ENCODE results near the gene TNPO2.
A peak's percentile ranks its signal among the peaks of the same experiment; 100 is the strongest.

TNPO2 gene

GRCh38 chr19:12665281-12665573, 58.5 kb downstream of the TNPO2 start:
- Histone ChIP-seq H3K9ac (ENCODE audit: low read depth, low read length, poor library complexity, severe bottlenecking) (peak overlapping the region; percentile 86), H3K9me2 (replicated peaks; ENCODE audit: low read depth, low read length) (no peaks in the 10 kb centered on the region), H3K9me3 (ENCODE audit: insufficient read depth, low read depth, low read length) (no peaks in the 10 kb centered on the region), H3K36me3 (ENCODE audit: insufficient read depth, low read length) (peaks cover 4% of the 10 kb centered on the region; the same call in 1 of the 2 replicates), H4K20me1 (ENCODE audit: insufficient read depth, low read length, poor library complexity, severe bottlenecking) (peaks cover 13% of the 10 kb centered on the region), H3K4me3 (ENCODE audit: low read length, poor library complexity, severe bottlenecking) (no peak overlapping the region), H2AFZ (ENCODE audit: low read length) (no peak overlapping the region), H3F3A (ENCODE audit: low read depth) (no peaks in the 10 kb centered on the region), H3K4me2 (ENCODE audit: low read depth, low read length, poor library complexity, severe bottlenecking) (peak overlapping the region; percentile 90), H3K4me1 (ENCODE audit: insufficient read depth, low read length, poor library complexity, severe bottlenecking) (peaks cover 25% of the 10 kb centered on the region), H3K27me3 (ENCODE audit: insufficient read depth, low read length, poor library complexity, severe bottlenecking) (no peaks in the 10 kb centered on the region), H3K79me2 (ENCODE audit: insufficient read depth, low read length) (peaks cover 32% of the 10 kb centered on the region)
- TF ChIP-seq CTCF (conservative IDR thresholded peaks at IDR 0.05; ENCODE audit: low read length) (no peak), EZH2phosphoT487 (IDR thresholded peaks at IDR 0.05; ENCODE audit: borderline replicate concordance) (no peak)

GRCh38 chr19:12664406-12665280, 59.1 kb downstream of the TNPO2 start:
- Histone ChIP-seq H3K27me3 (ENCODE audit: insufficient read depth, low read length, poor library complexity, severe bottlenecking) (no peaks in the 10 kb centered on the region), H4K20me1 (ENCODE audit: insufficient read depth, low read length, poor library complexity, severe bottlenecking) (peaks cover 13% of the 10 kb centered on the region), H3K79me2 (ENCODE audit: insufficient read depth, low read length) (peaks cover 27% of the 10 kb centered on the region), H3K4me3 (ENCODE audit: low read length, poor library complexity, severe bottlenecking) (no peak overlapping the region), H3K9me2 (replicated peaks; ENCODE audit: low read depth, low read length) (no peaks in the 10 kb centered on the region), H3K36me3 (ENCODE audit: insufficient read depth, low read length) (peaks cover 4% of the 10 kb centered on the region; the same call in 1 of the 2 replicates), H3K9me3 (ENCODE audit: insufficient read depth, low read depth, low read length) (no peaks in the 10 kb centered on the region), H2AFZ (ENCODE audit: low read length) (no peak overlapping the region), H3K4me1 (ENCODE audit: insufficient read depth, low read length, poor library complexity, severe bottlenecking) (peaks cover 25% of the 10 kb centered on the region), H3K9ac (ENCODE audit: low read depth, low read length, poor library complexity, severe bottlenecking) (no peak overlapping the region), H3F3A (ENCODE audit: low read depth) (no peaks in the 10 kb centered on the region), H3K4me2 (ENCODE audit: low read depth, low read length, poor library complexity, severe bottlenecking) (no peak overlapping the region)
- TF ChIP-seq CTCF (conservative IDR thresholded peaks at IDR 0.05; ENCODE audit: low read length), result no peak
- TF ChIP-seq EZH2phosphoT487 (IDR thresholded peaks at IDR 0.05; ENCODE audit: borderline replicate concordance), result no peak

- Histone ChIP-seq H3F3A (ENCODE audit: low read depth) (no peaks in the 10 kb centered on the region), H2AFZ (ENCODE audit: low read length) (no peak overlapping the region), H4K20me1 (ENCODE audit: insufficient read depth, low read length, poor library complexity, severe bottlenecking) (no peaks in the 10 kb centered on the region), H3K36me3 (ENCODE audit: insufficient read depth, low read length) (peaks cover 4% of the 10 kb centered on the region; the same call in 1 of the 2 replicates), H3K9me2 (replicated peaks; ENCODE audit: low read depth, low read length) (no peaks in the 10 kb centered on the region), H3K27me3 (ENCODE audit: insufficient read depth, low read length, poor library complexity, severe bottlenecking) (no peaks in the 10 kb centered on the region), H3K4me3 (ENCODE audit: low read length, poor library complexity, severe bottlenecking) (no peak overlapping the region), H3K9ac (ENCODE audit: low read depth, low read length, poor library complexity, severe bottlenecking) (no peak overlapping the region), H3K9me3 (ENCODE audit: insufficient read depth, low read depth, low read length) (no peaks in the 10 kb centered on the region), H3K79me2 (ENCODE audit: insufficient read depth, low read length) (peaks cover under 1% of the 10 kb centered on the region; the same call in 1 of the 2 replicates), H3K4me2 (ENCODE audit: low read depth, low read length, poor library complexity, severe bottlenecking) (no peak overlapping the region), H3K4me1 (ENCODE audit: insufficient read depth, low read length, poor library complexity, severe bottlenecking) (peaks cover 5% of the 10 kb centered on the region)
- TF ChIP-seq EZH2phosphoT487 (IDR thresholded peaks at IDR 0.05; ENCODE audit: borderline replicate concordance), result no peak
- no peak for TF ChIP-seq CTCF (conservative IDR thresholded peaks at IDR 0.05; ENCODE audit: low read length)
Measured at GRCh38 chr19:12660980-12661379, 62.8 kb downstream of the TNPO2 start.
